GM20000 (cell line): Measurements from ENCODE around the gene COL8A2.

Source experiments
- DNase-seq: peaks from one replicate; pipeline ENCODE4 v3.0.0; 2012; ENCODE audit warnings: low spot score
- TF ChIP-seq, protein P1 (sequence below): IDR thresholded peaks from 2 replicates; pipeline ENCODE4 v1.5.1; 2012; ENCODE audit warnings: mild to moderate bottlenecking, control low read depth; ENCODE audit errors: extremely low read depth, missing control alignments

COL8A2 gene

DNA sequence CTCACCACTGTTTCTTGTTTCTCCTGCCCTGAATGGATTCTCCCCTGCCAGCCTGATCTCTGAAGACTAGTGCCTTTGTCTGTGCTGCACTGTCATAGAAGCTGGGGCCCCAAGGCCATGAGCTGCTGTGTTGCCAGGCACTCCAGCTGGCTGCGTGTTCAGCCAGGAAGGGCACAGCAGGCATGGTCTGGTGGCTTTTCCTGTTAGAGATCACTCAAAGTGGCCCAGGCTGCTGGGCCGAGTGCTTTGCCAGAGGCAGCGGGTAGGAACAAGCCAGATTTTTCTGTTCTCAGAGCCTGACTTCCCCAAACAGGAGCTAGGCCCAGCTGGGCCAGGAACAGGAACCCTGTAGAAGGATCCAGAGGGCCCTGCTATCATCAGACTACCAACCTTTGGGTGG lies 31.1 kb downstream of the COL8A2 start:
- no peak for DNase-seq
- TF ChIP-seq, protein P1, sequence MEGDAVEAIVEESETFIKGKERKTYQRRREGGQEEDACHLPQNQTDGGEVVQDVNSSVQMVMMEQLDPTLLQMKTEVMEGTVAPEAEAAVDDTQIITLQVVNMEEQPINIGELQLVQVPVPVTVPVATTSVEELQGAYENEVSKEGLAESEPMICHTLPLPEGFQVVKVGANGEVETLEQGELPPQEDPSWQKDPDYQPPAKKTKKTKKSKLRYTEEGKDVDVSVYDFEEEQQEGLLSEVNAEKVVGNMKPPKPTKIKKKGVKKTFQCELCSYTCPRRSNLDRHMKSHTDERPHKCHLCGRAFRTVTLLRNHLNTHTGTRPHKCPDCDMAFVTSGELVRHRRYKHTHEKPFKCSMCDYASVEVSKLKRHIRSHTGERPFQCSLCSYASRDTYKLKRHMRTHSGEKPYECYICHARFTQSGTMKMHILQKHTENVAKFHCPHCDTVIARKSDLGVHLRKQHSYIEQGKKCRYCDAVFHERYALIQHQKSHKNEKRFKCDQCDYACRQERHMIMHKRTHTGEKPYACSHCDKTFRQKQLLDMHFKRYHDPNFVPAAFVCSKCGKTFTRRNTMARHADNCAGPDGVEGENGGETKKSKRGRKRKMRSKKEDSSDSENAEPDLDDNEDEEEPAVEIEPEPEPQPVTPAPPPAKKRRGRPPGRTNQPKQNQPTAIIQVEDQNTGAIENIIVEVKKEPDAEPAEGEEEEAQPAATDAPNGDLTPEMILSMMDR: no peak

GRCh38 chr1:36093226-36093625 lies 31.8 kb downstream of the COL8A2 start:
- TF ChIP-seq, protein P1: no peak
- DNase-seq: no peak

GRCh38 chr1:36092798-36093185 lies 32.2 kb downstream of the COL8A2 start:
- TF ChIP-seq, protein P1: no peak
- DNase-seq: no peak

DNA sequence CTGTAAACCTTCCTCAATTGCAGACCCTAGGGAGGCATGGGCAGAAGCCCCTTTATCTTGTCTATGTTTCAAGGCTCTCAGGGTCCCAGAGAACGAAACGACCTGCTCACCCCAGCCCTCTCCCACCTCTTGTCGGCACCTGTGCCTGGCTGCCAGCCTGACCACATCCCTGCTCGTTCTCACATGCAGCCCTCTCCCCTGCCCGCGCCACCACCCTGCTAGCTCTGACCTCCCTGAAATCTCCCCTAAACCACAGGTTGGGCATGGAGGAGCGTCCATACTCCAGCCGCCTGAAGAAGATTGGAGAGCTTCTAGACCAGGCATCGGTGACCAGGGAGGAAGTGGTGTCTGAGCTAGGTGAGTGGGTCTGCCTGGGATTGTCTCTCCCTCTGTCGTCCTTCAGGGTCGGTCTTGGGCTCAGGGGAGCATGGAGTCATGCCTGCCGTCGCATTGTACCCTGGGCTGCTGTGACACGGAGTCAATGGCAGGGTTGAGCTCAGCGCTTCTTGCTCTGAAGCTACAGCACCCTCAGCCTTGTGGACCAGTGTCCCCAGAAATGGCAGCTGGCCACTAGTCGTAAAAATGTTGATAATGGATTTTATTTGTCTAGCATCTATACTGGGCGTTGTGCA lies 32.7 kb downstream of the COL8A2 start:
- no peak for DNase-seq

DNA sequence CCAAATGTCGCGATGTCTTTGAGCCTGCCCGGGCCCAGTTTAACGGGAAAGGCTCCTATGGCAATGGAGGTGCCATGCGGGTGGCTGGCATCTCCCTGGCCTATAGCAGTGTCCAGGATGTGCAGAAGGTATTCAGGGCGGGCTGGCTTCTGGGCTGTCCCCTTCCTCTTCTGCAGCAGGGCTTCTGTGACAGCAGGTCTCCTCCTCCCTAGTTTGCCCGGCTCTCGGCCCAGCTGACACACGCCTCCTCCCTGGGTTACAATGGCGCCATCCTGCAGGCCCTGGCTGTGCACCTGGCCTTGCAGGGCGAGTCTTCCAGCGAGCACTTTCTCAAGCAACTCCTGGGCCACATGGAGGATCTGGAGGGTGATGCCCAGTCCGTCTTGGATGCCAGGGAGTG lies 33.3 kb downstream of the COL8A2 start:
- TF ChIP-seq, protein P1: no peak
- DNase-seq: no peak

More for the DNA sequence above, 32.7 kb downstream of the COL8A2 start:
- TF ChIP-seq, protein P1: no peak

GRCh38 chr1:36091141-36091540 lies 33.9 kb downstream of the COL8A2 start:
- DNase-seq: no peak
- TF ChIP-seq, protein P1: no peak

GRCh38 chr1:36089393-36090121 lies 35.5 kb downstream of the COL8A2 start:
- peak; percentile 46 for DNase-seq

More at GRCh38 chr1:36089393-36090121, 35.5 kb downstream of the COL8A2 start:
- TF ChIP-seq, protein P1: no peak
